HG03135 (cell line): ENCODE measurements around the gene MC5R.
"Not testable (repeated sequence)": the region's sequence is repeated elsewhere in the genome, so short reads cannot be mapped to it uniquely, and the experiment has no call there.

Experiments used
- ATAC-seq: cut with Tn5 transposase; IDR thresholded peaks from one replicate; pipeline ENCODE4 v1.9.1; 2021; ENCODE audit warnings: mild to moderate bottlenecking, moderate library complexity; ENCODE audit not compliant: unreplicated experiment

The MC5R gene

DNA sequence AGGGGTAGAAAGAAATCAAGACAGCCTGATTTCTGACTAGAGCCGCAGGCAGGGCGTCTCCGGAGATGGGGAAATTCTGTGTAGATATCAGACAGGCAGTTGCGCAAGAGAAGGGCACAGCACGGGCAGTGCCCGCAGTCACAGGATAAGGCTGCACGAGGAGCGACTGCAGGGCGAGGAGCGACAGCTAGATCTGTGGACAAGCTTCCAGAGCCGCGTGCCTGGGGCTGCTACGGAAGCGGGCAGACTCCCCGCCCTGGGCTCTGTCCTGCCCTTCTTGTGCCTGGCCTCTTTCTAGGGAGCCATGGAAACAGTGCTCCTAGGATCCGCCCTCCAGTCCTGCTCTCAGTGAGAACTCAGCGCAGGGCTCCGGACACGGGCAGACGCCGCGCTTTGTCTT, 12.6 kb downstream of the MC5R start:
- no peak for ATAC-seq

DNA sequence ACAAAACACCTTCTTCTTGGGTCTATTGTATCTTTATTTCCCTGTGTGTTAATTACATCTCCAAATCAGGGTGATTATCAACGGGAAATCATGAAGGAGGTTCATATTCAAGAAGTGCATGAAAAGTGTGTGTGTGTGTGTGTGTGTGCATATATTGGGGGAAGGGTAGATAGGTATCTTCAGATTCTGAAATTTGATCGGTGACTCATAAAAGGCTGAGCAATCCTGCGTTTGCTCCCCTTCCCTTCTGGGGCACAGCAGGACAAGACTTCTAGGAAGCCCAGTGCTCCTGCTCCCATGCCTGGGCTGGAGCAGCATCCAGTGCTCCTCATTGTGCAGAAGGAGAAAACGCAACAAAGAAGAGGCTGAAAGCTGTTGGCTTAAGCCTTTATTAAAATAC, 25.8 kb downstream of the MC5R start:
- ATAC-seq: no peak

DNA sequence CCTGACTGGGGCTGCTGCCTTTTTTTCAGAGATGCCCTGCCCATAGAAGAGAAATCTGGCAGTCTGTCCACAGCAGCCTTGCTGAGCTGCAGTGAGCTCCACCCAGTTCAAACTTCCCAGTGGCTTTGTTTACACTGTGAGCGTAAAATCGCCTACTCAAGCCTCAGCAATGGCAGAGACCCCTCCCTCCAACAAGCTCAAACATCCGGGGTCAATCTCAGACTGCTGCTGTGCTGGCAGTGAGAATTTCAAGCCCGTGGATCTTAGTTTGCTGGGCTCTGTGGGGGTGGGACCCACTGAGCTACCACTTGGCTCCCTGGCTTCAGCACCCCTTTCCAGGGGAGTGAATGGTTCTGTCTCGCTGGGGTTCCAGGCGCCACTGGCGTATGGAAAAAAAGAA, 38.9 kb downstream of the MC5R start:
- not testable (repeated sequence) for ATAC-seq

DNA sequence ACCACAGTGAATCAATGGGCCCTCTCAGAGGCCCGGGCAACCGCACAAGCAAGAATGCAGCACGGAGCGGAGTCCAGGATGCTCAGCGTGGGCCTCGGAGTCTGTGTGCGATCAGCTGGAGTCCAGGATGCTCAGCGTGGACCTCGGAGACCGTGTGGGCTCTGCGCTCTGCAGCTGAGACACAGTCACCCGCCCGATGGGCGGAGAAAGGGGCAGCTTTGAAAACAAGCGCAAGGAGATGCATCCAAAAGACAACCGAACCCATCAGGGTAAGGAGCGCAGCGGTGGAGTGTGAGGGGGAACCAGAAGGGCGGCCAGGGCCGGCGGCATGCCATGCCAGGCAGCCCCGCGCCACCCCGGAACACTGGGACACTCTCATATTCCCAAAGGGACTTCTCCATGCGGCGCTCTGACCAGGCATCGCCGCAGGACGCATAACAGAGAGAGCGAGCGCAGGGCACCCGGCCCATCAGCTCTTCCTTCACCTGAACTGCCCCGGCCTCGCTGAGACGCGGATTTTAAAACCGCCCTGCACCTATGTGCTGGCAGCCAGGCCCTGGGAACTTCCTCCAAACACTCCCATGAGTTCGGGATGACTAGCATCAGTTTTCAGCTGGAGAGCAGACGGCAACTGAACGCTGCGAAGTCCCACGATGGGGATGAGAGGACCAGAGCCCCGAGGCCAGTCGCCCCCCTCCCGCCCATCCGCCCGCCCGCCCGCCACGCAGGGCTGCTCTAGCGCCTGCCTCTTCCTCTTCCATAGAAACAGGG, 44.7 kb downstream of the MC5R start:
- ATAC-seq: no peak

DNA sequence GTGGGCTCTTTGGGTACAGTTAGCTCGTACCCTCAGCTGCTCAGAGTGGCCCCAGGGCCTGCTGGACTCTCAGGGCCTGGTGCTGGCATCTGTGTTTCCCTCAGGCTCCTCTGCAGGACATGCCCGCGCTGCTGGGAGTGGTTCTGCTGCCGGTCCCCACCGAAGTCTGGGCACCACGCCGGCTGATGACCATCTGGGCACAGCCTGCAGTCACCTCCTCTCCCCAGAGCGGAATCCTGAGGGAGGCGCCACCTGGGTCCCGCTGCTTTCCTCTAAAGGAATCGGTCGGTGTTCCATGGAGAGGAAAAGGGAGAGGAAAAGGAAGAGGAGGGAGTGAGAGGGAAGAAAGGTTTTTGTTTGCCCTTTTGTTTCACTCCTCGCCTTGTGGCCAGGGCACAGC, 47.8 kb downstream of the MC5R start:
- ATAC-seq: no peak

DNA sequence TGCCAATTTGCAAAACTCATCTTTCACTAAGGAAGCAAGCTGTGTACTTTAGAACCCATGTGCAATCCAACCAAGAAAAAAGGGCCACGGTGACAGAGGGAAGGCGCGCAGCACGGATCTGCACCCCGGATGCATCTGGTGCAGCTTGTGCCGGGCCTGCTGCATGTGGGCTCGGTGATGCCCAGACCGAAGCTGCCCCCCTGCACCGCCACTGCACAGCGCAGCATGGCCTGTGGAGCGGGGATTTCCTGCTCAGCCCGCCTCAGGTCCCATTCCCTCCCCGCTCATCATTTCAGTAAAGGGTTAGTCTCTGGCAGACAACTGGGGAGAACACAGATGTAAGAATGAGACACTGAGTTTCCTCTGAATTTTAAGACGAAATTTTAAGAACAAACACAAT, 48.4 kb downstream of the MC5R start:
- no peak for ATAC-seq

DNA sequence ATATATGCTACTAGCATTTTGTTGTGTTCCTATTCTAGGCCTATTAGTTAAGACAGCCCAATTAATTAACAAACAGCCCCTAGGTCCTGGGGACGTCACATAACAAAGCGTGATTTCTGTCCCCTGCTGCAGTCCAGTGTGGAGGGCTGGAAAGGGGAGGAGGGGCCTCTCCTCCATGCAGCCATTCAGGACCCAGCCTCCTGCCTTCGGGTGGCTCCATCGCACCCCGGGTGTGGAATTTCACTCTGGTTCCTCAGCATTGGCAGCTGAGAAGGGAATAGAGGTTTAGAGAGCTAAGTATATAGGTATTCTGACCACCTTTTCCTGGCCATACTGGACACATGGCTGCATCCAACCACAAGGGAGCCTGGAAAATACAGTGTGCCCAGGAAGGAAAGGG, 49.0 kb downstream of the MC5R start:
- ATAC-seq: no peak

DNA sequence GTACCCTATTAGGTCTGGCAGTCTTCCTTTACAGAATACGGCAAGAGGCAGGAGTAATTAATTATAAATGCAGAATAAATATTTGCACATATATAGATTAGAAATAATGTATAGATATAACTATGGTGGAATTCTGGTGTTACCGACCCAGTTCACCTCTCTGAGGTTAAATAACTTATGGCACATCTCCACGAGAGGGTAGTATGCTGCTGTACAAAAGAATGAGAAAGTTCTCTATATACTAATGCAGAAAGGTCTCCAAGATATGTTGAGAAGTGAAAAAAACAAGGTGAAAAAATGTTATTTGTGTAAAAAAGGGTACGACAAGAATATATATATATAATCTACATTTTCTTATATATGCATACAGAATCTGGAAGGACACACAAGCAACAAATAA, 50.6 kb downstream of the MC5R start:
- ATAC-seq: no peak
